HepG2 (cell line): ENCODE data around the gene KATNBL1. TPM values are rescaled to one million over a fixed set of nuclear protein-coding genes. Genes with fewer than 3 reads are reported as not detected.

ENCODE experiments used
- ARID4A ChIP-seq: sonication (generic); formaldehyde crosslinking; IDR thresholded peaks from 2 replicates; pipeline ENCODE4 v1.5.0; 2020; ENCODE audit warnings: mild to moderate bottlenecking, missing genetic modification reagents, borderline replicate concordance
- CENPX ChIP-seq: sonication (generic); formaldehyde crosslinking; IDR thresholded peaks from 2 replicates; pipeline ENCODE4 v1.9.0; 2021; ENCODE audit warnings: mild to moderate bottlenecking, missing genetic modification reagents, moderate library complexity
- CREB3 ChIP-seq: sonication (generic); formaldehyde crosslinking; IDR thresholded peaks from 2 replicates; pipeline ENCODE4 v1.5.0; 2020; ENCODE audit warnings: missing genetic modification reagents
- GLMP ChIP-seq: sonication (generic); formaldehyde crosslinking; IDR thresholded peaks from 2 replicates; pipeline ENCODE4 v1.9.0; 2021; ENCODE audit warnings: missing genetic modification reagents, mild to moderate bottlenecking, borderline replicate concordance
- HOXA3 ChIP-seq: sonication (generic); formaldehyde crosslinking; IDR thresholded peaks from 2 replicates; pipeline ENCODE4 v1.5.0; 2020; ENCODE audit warnings: missing genetic modification reagents
- KDM3A ChIP-seq: IDR thresholded peaks from 2 replicates; pipeline ENCODE4 v1.6.1; 2018; ENCODE audit warnings: low read depth, missing compliant biosample characterization
- MEIS2 ChIP-seq: sonication (generic); formaldehyde crosslinking; IDR thresholded peaks from 2 replicates; pipeline ENCODE4 v1.9.0; 2021; ENCODE audit warnings: mild to moderate bottlenecking, missing genetic modification reagents
- NKX3-1 ChIP-seq: sonication (generic); formaldehyde crosslinking; IDR thresholded peaks from 2 replicates; pipeline ENCODE4 v1.5.0; 2020; ENCODE audit warnings: missing genetic modification reagents
- SMYD3 ChIP-seq: sonication (generic); formaldehyde crosslinking; IDR thresholded peaks from 2 replicates; pipeline ENCODE4 v1.8.1; 2023; ENCODE audit warnings: mild to moderate bottlenecking, missing genetic modification reagents
- SP4 ChIP-seq: sonication (generic); formaldehyde crosslinking; IDR thresholded peaks from 2 replicates; pipeline ENCODE4 v1.8.1; 2023; ENCODE audit warnings: mild to moderate bottlenecking, missing genetic modification reagents
- STAG1 ChIP-seq: sonication (generic); formaldehyde crosslinking; IDR thresholded peaks from 2 replicates; pipeline ENCODE4 v1.4.0; 2020; ENCODE audit warnings: missing genetic modification reagents
- ZBTB1 ChIP-seq: sonication (generic); formaldehyde crosslinking; IDR thresholded peaks from 2 replicates; pipeline ENCODE4 v1.4.0; 2020; ENCODE audit warnings: missing genetic modification reagents, borderline replicate concordance
- ZFY ChIP-seq: sonication (generic); formaldehyde crosslinking; IDR thresholded peaks from 2 replicates; pipeline ENCODE4 v1.4.0; 2020; ENCODE audit warnings: missing genetic modification reagents
- ZMAT3 ChIP-seq: sonication (generic); formaldehyde crosslinking; conservative IDR thresholded peaks from 2 replicates; pipeline ENCODE4 v1.7.0; 2021; ENCODE audit warnings: missing genetic modification reagents
- ZNF589 ChIP-seq: sonication (generic); formaldehyde crosslinking; conservative IDR thresholded peaks from 2 replicates; pipeline ENCODE4 v1.8.0; 2022; ENCODE audit warnings: mild to moderate bottlenecking, moderate library complexity, missing genetic modification reagents
- ZNF619 ChIP-seq: sonication (generic); formaldehyde crosslinking; IDR thresholded peaks from 2 replicates; pipeline ENCODE4 v1.4.0; 2020; ENCODE audit warnings: mild to moderate bottlenecking, missing genetic modification reagents
- ZNF7 ChIP-seq: IDR thresholded peaks from 2 replicates; pipeline ENCODE4 v1.6.1; 2016; ENCODE audit warnings: missing biosample characterization, missing genetic modification reagents
- ZSCAN20 ChIP-seq: sonication (generic); formaldehyde crosslinking; IDR thresholded peaks from 2 replicates; pipeline ENCODE4 v1.4.0; 2020; ENCODE audit warnings: missing genetic modification reagents, mild to moderate bottlenecking, borderline replicate concordance
- polyA plus RNA-seq, 8 experiments: library from polyadenylated mRNA; depleted of rRNA in 3 of 8; stranded (reverse) in 7 of 8; unstranded in 1 of 8; fragments of >200 nt; fragmentation: Illumina TruSeq in 4 of 8; extraction: Trizol in 4 of 8; gene quantifications; 2 replicates each; pipeline versions ENCODE4 v1.2.1 to v1.2.3, GENCODE V29; 2011 to 2016; ENCODE audit warnings: low read depth in 4 of 8, missing spikeins in 1 of 8, mixed read lengths in 1 of 8; ENCODE audit not compliant: insufficient read depth in 1 of 8
- total RNA-seq, 5 experiments: library from RNA; depleted of rRNA; stranded (reverse); fragments of >200 nt; fragmentation: Illumina TruSeq; extraction: Trizol; gene quantifications; 2 replicates each; pipeline ENCODE4 v1.2.3, GENCODE V29; 2016; ENCODE audit warnings: low read depth in 1 of 5
- TF ChIP-seq, protein P1 (sequence below): sonication (generic); formaldehyde crosslinking; IDR thresholded peaks from 2 replicates; pipeline ENCODE4 v1.4.0; 2020; ENCODE audit warnings: missing genetic modification reagents

KATNBL1 gene
- total and polyA plus RNA-seq, 2 of the 13 experiments (the other 11 are each of a cell fraction or from before 2014, with no cell fraction given): 23.4 to 42.8 TPM

- TF ChIP-seq ARID4A (CRISPR knock-in tag): peak; percentile 82
- 0 out of 2 replicates have a peak, but pooled peaks have one; percentile 23 for TF ChIP-seq ZMAT3 (CRISPR knock-in tag)
- peak; percentile 98 for TF ChIP-seq ZFY (CRISPR knock-in tag)
- TF ChIP-seq MEIS2 (CRISPR knock-in tag): 0 out of 2 replicates have a peak, but pooled peaks have one; percentile 58
- peak; percentile 81; the same call in 1 of the 2 replicates for TF ChIP-seq NKX3-1 (CRISPR knock-in tag)
- TF ChIP-seq GLMP (CRISPR knock-in tag): no peak
- TF ChIP-seq CENPX (CRISPR knock-in tag): no peak
- TF ChIP-seq CREB3 (CRISPR knock-in tag): peak; percentile 71; the same call in 1 of the 2 replicates
- TF ChIP-seq SMYD3 (CRISPR knock-in tag): no peak
- 0 out of 2 replicates have a peak, but pooled peaks have one; percentile 17 for TF ChIP-seq ZNF7
- TF ChIP-seq ZBTB1 (CRISPR knock-in tag): no peak
- no peak for TF ChIP-seq ZNF589 (CRISPR knock-in tag)
- peak; percentile 90 for TF ChIP-seq KDM3A
- peak; percentile 80 for TF ChIP-seq SP4
- no peak for TF ChIP-seq ZNF619 (CRISPR knock-in tag)
- TF ChIP-seq, protein P1, sequence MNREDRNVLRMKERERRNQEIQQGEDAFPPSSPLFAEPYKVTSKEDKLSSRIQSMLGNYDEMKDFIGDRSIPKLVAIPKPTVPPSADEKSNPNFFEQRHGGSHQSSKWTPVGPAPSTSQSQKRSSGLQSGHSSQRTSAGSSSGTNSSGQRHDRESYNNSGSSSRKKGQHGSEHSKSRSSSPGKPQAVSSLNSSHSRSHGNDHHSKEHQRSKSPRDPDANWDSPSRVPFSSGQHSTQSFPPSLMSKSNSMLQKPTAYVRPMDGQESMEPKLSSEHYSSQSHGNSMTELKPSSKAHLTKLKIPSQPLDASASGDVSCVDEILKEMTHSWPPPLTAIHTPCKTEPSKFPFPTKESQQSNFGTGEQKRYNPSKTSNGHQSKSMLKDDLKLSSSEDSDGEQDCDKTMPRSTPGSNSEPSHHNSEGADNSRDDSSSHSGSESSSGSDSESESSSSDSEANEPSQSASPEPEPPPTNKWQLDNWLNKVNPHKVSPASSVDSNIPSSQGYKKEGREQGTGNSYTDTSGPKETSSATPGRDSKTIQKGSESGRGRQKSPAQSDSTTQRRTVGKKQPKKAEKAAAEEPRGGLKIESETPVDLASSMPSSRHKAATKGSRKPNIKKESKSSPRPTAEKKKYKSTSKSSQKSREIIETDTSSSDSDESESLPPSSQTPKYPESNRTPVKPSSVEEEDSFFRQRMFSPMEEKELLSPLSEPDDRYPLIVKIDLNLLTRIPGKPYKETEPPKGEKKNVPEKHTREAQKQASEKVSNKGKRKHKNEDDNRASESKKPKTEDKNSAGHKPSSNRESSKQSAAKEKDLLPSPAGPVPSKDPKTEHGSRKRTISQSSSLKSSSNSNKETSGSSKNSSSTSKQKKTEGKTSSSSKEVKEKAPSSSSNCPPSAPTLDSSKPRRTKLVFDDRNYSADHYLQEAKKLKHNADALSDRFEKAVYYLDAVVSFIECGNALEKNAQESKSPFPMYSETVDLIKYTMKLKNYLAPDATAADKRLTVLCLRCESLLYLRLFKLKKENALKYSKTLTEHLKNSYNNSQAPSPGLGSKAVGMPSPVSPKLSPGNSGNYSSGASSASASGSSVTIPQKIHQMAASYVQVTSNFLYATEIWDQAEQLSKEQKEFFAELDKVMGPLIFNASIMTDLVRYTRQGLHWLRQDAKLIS (CRISPR knock-in tag): no peak
- peak; percentile 88 for TF ChIP-seq STAG1 (CRISPR knock-in tag)
- 0 out of 2 replicates have a peak, but pooled peaks have one; percentile 71 for TF ChIP-seq ZSCAN20 (CRISPR knock-in tag)
- TF ChIP-seq HOXA3: peak; percentile 63; the same call in 1 of the 2 replicates
These were observed at the start of gene KATNBL1 (continued) for GRCh38 chr15:34209421-34210282.
